Measurements from ENCODE around the gene GABRP.

- TF ChIP-seq, protein P1, sequence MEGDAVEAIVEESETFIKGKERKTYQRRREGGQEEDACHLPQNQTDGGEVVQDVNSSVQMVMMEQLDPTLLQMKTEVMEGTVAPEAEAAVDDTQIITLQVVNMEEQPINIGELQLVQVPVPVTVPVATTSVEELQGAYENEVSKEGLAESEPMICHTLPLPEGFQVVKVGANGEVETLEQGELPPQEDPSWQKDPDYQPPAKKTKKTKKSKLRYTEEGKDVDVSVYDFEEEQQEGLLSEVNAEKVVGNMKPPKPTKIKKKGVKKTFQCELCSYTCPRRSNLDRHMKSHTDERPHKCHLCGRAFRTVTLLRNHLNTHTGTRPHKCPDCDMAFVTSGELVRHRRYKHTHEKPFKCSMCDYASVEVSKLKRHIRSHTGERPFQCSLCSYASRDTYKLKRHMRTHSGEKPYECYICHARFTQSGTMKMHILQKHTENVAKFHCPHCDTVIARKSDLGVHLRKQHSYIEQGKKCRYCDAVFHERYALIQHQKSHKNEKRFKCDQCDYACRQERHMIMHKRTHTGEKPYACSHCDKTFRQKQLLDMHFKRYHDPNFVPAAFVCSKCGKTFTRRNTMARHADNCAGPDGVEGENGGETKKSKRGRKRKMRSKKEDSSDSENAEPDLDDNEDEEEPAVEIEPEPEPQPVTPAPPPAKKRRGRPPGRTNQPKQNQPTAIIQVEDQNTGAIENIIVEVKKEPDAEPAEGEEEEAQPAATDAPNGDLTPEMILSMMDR (conservative IDR thresholded peaks at IDR 0.05; ENCODE audit: low read length), result no peak
- no peak for TF ChIP-seq EZH2phosphoT487 (IDR thresholded peaks at IDR 0.05; ENCODE audit: borderline replicate concordance, low read depth, low read length)
Measured at GRCh38 chr5:170745481-170746071, 37.9 kb upstream of the GABRP start.
